ENCODE data around the gene GRN.
"Not testable (repeated sequence)": the region's sequence is repeated elsewhere in the genome, so short reads cannot be mapped to it uniquely, and the experiment has no call there.

GRN gene

GRCh38 chr17:44321246-44322120 is 23.6 kb upstream of the GRN start:
- DNase-seq (ENCODE audit: low read depth in 2 of 2, low spot score in 1 of 2), result no peak

- no peak for DNase-seq (ENCODE audit: low read depth in 2 of 2, low spot score in 1 of 2)
Observed at GRCh38 chr17:44322236-44322895, 22.7 kb upstream of the GRN start.

DNA sequence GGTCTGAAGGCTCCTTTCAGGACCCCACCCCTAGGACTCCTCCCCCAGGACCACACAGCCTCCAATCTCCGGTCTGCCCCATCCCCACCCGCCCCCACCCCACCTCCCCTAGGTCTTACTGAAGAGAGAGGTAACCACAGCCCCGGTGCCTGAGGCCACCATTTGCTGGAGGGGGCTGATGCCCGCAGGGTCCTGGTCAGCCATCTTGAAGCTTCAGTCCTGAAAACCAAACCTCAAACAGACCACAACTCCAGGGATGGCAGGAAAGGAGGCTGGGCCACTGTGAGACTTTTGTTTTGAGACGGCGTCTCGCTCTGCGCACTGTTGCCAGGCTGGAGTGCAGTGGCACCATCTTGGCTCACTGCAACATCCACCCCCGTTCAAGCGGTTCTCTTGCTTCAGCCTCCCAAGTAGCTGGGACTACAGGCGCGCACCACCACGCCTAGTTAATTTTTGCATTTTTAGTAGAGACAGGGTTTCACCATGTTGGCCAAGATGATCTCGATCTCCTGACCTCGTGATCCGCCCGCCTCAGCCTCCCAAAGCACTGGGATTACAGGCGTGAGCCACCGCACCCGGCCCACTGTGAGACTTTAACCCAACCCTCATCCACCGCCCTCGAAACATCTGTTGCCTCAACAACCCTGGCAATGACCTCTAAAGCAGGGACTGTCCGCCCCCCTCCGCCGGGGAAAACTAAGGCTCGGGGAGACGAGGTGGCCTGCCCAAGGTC is 21.6 kb upstream of the GRN start:
- DNase-seq (ENCODE audit: low read depth in 2 of 2, low spot score in 1 of 2), result no peak

DNA sequence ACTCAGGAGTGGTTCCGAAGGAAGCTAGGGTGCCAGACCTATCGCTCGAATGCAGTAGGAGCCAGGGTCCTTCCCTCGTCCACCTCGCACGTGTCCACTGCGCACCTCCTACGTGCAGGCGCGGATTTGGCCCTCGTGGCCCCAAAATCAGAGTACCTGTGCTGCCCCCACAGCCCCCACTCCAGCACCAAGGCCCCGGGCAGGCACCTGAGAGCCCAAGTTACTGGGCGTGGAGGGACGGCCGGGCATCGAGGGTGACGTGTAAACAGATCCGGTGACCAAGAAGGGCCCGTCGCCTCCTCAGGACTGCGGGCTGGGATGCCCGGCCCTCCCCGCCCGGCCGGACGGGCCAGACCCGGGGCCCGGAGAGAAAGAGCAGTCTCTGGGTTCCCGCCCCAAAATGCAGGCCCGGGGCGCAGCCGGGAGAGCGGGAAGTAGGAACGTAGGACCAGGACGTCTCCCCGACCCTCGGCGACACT is 21.0 kb upstream of the GRN start:
- DNase-seq (ENCODE audit: low read depth in 2 of 2, low spot score in 1 of 2), result no peak

DNA sequence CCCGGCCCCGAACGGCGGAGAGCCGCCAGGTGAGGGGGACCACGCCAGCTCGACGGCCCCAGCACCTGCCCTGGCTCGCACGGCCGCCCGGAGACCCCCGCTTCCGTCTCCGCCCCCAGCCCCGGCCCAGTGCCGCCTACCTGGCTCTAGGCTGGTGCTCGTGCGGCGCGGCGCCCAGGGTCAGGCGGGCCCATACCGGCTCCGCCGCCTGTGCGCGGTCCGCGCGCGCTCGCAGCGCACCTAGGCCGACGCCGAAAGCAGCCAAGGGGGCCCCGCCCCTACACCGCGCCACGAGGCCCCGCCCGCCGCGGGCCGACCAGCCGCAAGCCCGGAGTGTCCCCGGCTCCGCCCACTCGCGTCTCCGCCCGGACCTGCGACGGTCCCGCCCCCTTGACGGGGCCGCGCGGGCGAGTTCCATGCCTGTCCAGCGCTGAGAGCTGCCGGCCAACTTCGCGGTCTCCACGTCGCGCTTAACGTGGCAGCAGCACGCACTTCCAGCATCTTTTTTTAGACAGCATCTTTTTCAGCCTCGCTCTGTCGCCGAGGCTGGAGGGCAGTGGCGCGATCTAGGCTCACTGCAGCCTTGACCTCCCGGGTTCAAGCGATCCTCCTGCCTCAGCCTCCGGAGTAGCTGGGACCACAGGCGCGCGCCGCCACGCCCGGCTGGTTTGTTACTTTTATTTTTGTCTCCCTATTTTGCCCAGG is 20.4 kb upstream of the GRN start, which contains the start of gene SLC25A39:
SLC25A39 (minus strand) TSS at position 253 of the 705 bp plus-strand sequence. CDS start 1,261 bp downstream, outside the sequence.
- DNase-seq (ENCODE audit: low read depth in 2 of 2, low spot score in 1 of 2), result peak; percentile 84 to 89

DNA sequence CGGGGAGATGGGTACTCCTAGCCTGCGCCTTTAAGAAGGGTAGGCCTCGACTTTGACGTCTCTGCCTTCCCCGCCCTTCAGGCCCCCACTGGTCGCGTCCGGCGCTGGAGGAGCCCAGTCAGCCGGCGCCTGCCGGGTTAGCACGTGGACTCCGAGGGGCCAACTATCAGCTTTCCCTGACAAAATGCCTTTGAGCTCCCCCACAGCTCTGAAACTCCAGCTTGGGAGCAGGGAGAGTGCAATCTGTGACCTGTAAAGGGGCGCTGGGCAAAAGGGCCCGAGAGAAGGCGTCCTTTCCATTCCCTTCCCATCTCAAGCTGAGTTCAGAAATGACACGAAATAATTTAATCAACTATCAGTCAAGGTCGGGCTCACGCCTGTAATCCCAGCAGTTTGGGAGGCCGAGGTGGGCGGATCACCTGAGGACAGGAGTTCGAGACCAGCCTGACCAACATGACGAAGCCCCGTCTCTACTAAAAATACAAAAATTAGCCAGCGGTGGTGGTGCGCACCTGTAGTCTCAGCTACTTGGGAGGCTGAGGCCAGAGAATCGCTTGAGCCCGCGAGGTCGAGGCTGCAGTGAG is 18.1 kb upstream of the GRN start:
- DNase-seq (ENCODE audit: low read depth in 2 of 2, low spot score in 1 of 2), result peak; percentile 80 to 92

DNA sequence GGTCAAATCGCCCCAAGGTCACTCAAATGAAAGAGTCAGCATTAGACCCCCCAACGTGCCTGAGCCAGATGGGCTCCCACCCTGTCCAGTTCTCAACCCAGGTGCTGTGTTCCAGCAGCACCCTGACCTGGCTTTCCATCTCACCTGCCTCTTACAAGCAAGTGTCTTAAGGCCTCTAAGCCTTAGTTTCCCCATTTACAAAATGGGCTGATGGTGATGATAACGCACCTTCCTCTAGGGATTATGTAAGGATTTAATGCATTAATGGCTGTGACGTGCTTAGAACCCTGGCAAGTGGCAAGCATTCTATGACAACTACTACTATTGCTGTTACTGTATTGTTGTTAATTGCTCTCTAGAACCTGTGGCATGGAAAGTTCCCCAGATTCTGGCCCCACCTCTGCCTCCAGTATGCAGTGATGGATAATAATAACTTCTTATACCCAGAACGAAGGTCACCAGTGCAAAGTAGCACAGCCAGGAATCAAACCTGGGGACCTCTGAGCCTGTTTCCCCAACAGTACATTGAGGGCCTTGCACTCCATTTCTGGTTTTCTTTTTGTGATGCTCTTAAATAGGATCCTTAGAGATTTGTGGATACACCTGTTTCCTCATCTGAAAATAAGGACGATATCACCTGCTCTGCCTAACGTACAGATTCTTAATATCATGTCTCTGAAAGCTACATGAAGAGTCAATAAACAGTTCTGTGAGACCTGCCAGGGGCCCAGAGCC is 17.2 kb upstream of the GRN start:
- no peak for DNase-seq (ENCODE audit: low read depth in 2 of 2, low spot score in 1 of 2)

DNA sequence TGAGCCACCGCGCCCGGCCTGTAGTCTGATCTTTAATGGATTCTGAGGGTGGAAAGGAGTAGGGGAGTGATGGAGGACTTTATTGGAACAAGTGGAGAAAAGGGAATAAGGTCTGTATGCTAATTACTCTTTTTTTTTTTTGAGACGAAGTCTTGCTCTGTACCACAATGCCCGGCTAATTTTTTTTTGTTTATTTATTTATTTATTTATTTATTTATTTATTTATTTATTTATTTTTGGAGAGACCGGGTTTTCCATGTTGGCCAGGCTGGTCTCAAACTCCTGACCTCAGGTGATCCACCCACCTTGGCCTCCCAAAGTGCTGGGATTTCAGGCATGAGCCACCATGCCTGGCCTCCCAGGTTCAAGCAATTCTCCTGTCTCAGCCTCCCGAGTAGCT is 15.6 kb upstream of the GRN start:
- DNase-seq (ENCODE audit: low read depth in 2 of 2, low spot score in 1 of 2), result not testable (repeated sequence)

DNA sequence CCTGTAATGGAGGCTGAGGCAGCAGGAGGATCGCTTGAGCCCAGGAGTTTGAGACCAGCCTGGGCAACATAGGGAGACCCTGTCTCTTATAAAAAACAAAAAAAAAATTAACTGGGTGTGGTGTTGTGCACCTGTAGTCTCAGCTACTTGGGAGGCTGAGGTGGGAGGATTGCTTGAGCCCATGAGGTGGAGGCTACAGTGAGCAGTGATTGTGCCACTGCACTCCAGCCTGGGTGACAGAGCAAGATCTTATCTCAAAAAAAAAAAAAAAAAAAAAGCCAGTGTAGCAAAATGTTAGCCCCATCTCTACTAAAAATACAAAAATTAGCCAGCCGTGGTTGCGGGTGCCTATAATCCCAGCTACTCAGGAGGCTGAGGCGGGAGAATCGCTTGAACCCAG is 14.8 kb upstream of the GRN start:
- not testable (repeated sequence) for DNase-seq (ENCODE audit: low read depth in 2 of 2, low spot score in 1 of 2)

- DNase-seq (ENCODE audit: low read depth in 2 of 2, low spot score in 1 of 2), result peak in 1 of 2 donors; percentile 45
Observed at GRCh38 chr17:44331249-44331760, 13.8 kb upstream of the GRN start.

- no peak for DNase-seq (ENCODE audit: low read depth in 2 of 2, low spot score in 1 of 2)
Observed at GRCh38 chr17:44333371-44333770, 11.7 kb upstream of the GRN start.

DNA sequence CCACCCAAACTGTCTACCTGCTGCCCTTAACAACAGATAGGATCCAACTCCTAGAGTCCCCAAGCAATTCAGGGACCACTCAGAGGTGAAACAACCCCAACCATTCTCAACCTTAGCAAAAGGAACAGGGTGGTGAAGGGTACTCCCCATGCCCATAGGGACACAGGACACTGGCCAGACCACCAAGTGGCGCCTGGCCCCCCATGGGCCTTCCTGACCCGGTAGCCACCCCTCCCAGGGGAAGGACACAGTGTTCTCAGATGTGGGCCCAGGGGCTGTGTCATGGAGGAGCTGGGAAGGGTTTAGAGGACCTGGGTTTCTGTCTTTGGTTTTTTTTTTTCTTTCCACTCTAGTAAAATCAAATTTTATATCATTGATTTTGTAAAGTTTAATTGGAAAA is 10.8 kb upstream of the GRN start:
- no peak for DNase-seq (ENCODE audit: low read depth in 2 of 2, low spot score in 1 of 2)

- no peak for DNase-seq (ENCODE audit: low read depth in 2 of 2, low spot score in 1 of 2)
Observed at GRCh38 chr17:44334727-44335126, 10.4 kb upstream of the GRN start.

GRCh38 chr17:44335564-44335963 is 9.5 kb upstream of the GRN start:
- no peak for DNase-seq (ENCODE audit: low read depth in 2 of 2, low spot score in 1 of 2)

GRCh38 chr17:44335968-44336367 is 9.1 kb upstream of the GRN start:
- no peak for DNase-seq (ENCODE audit: low read depth in 2 of 2, low spot score in 1 of 2)

DNA sequence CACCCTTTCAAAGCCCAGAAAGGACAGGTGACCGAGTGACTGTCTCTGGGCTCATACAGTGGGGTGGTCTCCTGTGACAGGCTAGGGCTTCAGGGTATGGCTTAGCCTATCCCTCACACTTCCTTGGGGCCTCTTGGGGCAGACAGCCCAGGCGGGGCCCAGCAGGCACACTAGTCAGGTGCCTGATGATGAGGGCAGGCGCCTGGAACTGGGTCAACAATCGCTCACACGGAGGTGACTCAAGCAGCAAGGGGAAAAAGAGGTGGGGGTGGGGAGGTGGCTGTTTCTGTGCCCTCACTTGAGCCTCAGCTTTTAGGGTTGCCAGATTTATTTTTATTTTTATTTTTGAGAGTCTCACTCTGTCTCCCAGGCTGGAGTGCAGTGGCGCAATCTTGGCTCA is 6.4 kb upstream of the GRN start:
- no peak for DNase-seq (ENCODE audit: low read depth in 2 of 2, low spot score in 1 of 2)

DNA sequence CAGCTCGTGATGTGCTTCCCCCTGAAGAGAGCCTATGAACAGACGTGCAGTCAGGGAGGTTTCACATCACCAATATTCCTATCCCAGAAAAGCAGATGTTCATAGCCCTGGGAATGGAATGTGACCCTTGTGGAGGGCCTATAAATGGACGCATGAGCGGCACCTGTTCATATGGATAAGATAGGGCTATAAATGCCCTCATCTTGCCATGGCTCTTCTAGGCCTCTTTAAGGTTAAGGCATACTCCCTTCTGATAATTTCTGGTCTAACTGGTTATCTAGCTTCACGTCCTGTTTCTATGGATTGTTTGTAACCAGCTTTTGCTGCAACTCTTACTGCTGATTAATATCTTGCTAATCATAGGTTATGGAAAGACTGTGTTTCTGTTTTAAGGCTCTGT is 4.5 kb upstream of the GRN start:
- not testable (repeated sequence) for DNase-seq (ENCODE audit: low read depth in 2 of 2, low spot score in 1 of 2)

DNA sequence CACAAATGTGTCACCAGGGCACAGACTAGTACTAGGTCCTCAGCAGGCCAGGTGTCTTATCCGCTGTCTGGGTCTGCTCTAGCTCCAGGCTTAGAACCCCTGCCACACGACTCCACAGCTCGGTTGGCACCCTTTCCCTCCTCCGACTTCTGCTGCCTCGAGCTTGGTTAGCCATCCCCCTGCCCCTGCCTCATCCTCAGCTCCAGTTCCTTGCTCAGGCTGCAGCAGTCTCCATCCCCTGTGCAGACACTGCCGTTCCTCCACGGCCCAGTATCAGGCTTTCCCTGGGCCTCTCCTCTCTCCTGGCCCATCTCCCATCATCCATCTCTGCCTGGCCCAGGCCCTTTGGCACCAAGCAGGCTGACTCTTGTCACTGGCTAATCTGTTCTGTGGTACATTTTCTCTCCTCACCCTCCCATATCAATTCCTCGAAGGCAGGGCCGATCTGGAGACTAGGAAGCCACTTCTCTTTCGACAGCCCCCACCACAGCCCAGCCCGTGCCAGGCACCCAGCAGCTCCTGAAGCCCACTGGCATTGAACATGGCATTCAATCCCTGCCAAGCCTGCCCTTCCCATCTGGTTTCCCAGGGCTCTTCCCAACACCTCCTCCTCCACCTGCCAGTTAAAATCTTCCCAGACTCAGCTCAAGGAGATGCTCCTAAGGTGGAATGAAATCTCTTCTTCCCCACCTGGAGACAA is 1.4 kb upstream of the GRN start:
- DNase-seq (ENCODE audit: low read depth in 2 of 2, low spot score in 1 of 2), result no peak

GRCh38 chr17:44345454-44346026 is 438 bp downstream of the GRN start:
- DNase-seq (ENCODE audit: low read depth in 2 of 2, low spot score in 1 of 2), result no peak
